ENCODE results near the gene FER.

DNA sequence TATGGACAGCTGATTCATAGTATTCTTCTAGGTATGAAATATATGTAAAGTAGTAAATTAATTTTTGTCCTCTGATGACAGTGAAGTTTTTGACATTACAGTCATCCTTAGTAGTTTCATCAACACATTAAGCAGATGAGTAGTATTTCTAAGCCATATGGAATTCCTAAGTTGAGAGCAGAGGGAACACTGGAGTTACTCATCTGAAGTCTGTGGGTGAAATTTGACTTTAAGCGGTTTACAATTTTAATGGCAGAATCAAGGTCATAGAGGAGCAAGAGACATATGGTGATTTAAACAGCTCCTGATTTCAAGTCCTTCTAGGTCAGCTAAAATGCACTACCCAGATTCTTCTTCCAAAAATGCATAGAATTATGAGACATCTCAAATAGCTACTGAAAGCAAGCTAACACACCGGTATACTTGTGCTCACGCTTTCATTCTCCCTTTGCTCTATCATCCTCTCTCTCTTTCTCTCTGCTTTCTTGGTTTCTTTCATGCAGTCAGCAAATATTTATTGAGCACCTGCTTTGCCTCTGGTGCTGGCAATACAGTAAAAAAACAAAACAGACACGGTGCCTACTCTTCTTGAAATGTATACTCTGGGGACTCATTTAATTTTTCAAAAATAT lies 235.9 kb downstream of the FER start:
- TF ChIP-seq, protein P1, sequence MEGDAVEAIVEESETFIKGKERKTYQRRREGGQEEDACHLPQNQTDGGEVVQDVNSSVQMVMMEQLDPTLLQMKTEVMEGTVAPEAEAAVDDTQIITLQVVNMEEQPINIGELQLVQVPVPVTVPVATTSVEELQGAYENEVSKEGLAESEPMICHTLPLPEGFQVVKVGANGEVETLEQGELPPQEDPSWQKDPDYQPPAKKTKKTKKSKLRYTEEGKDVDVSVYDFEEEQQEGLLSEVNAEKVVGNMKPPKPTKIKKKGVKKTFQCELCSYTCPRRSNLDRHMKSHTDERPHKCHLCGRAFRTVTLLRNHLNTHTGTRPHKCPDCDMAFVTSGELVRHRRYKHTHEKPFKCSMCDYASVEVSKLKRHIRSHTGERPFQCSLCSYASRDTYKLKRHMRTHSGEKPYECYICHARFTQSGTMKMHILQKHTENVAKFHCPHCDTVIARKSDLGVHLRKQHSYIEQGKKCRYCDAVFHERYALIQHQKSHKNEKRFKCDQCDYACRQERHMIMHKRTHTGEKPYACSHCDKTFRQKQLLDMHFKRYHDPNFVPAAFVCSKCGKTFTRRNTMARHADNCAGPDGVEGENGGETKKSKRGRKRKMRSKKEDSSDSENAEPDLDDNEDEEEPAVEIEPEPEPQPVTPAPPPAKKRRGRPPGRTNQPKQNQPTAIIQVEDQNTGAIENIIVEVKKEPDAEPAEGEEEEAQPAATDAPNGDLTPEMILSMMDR (IDR thresholded peaks at IDR 0.05): no peak
- no peak for TF ChIP-seq POLR2A (IDR thresholded peaks at IDR 0.05)
